Inflammatory macrophage treated with lipopolysaccharide for 4 hours (primary cell): ENCODE measurements around the gene LRRTM3.

Experiments used
- DNase-seq: peaks from one replicate; pipeline ENCODE4 v3.0.0-alpha.2; 2020

The LRRTM3 gene

GRCh38 chr10:66925896-66926715 lies at the start of gene LRRTM3:
Gene LRRTM3, plus strand, starts transcription at chr10:66926036.
- DNase-seq, result peak; percentile 34

- no peak for DNase-seq
These were observed 48.5 kb upstream of the LRRTM3 start for GRCh38 chr10:66877361-66877760.

- no peak for DNase-seq
These were observed 45.5 kb upstream of the LRRTM3 start for GRCh38 chr10:66880292-66880691.

GRCh38 chr10:66880826-66881225 lies 45.0 kb upstream of the LRRTM3 start:
- no peak for DNase-seq

GRCh38 chr10:66881814-66882213 lies 44.0 kb upstream of the LRRTM3 start:
- DNase-seq, result no peak

GRCh38 chr10:66882271-66882670 lies 43.6 kb upstream of the LRRTM3 start:
- DNase-seq, result no peak

GRCh38 chr10:66886848-66887247 lies 39.0 kb upstream of the LRRTM3 start:
- DNase-seq, result no peak

- no peak for DNase-seq
These were observed 37.6 kb upstream of the LRRTM3 start for GRCh38 chr10:66888237-66888636.

- DNase-seq, result no peak
These were observed 33.0 kb upstream of the LRRTM3 start for GRCh38 chr10:66892871-66893270.

- DNase-seq, result no peak
These were observed 15.2 kb upstream of the LRRTM3 start for GRCh38 chr10:66910671-66911070.

- no peak for DNase-seq
These were observed 9.8 kb upstream of the LRRTM3 start for GRCh38 chr10:66916030-66916429.

GRCh38 chr10:66917104-66917503 lies 8.7 kb upstream of the LRRTM3 start:
- DNase-seq, result no peak

GRCh38 chr10:66919248-66919647 lies 6.6 kb upstream of the LRRTM3 start:
- no peak for DNase-seq

- no peak for DNase-seq
These were observed 1.0 kb upstream of the LRRTM3 start for GRCh38 chr10:66924674-66925345.

- DNase-seq, result no peak
These were observed 463 bp upstream of the LRRTM3 start for GRCh38 chr10:66925373-66925772.

- DNase-seq, result no peak
These were observed 1.0 kb downstream of the LRRTM3 start for GRCh38 chr10:66926841-66927240.

GRCh38 chr10:66927251-66927935 lies 1.6 kb downstream of the LRRTM3 start:
- DNase-seq, result no peak

- DNase-seq, result no peak
These were observed 2.3 kb downstream of the LRRTM3 start for GRCh38 chr10:66927971-66928770.

GRCh38 chr10:66928776-66929175 lies 2.9 kb downstream of the LRRTM3 start:
- DNase-seq, result no peak

GRCh38 chr10:66929375-66929774 lies 3.5 kb downstream of the LRRTM3 start:
- DNase-seq, result no peak

- DNase-seq, result peak; percentile 40
These were observed 5.6 kb downstream of the LRRTM3 start for GRCh38 chr10:66931340-66931948.

- DNase-seq, result no peak
These were observed 6.1 kb downstream of the LRRTM3 start for GRCh38 chr10:66931949-66932343.

GRCh38 chr10:66934711-66935110 lies 8.9 kb downstream of the LRRTM3 start:
- DNase-seq, result no peak
